Esophagus squamous epithelium (tissue), 4 donors: ENCODE results near the gene RELL1.

Source experiments
- POLR2A ChIP-seq, 4 donors: fragments of 450-650 bp; IDR thresholded peaks; one replicate each; pipeline ENCODE4 v1.6.1; 2017; ENCODE audit warnings: antibody characterized with exemption in 4 of 4, mild to moderate bottlenecking in 4 of 4, moderate library complexity in 3 of 4
- TF ChIP-seq, protein P1 (sequence below), 6 experiments: fragments of 450-650 bp in 4 of 6; fragments of 200-600 bp in 2 of 6; sonication (generic) in 2 of 6; IDR thresholded peaks; one replicate each; pipeline ENCODE4 v1.5.1; 2016 to 2019; ENCODE audit warnings: antibody characterized with exemption in 6 of 6, mild to moderate bottlenecking in 4 of 6, moderate library complexity in 4 of 6

DNA sequence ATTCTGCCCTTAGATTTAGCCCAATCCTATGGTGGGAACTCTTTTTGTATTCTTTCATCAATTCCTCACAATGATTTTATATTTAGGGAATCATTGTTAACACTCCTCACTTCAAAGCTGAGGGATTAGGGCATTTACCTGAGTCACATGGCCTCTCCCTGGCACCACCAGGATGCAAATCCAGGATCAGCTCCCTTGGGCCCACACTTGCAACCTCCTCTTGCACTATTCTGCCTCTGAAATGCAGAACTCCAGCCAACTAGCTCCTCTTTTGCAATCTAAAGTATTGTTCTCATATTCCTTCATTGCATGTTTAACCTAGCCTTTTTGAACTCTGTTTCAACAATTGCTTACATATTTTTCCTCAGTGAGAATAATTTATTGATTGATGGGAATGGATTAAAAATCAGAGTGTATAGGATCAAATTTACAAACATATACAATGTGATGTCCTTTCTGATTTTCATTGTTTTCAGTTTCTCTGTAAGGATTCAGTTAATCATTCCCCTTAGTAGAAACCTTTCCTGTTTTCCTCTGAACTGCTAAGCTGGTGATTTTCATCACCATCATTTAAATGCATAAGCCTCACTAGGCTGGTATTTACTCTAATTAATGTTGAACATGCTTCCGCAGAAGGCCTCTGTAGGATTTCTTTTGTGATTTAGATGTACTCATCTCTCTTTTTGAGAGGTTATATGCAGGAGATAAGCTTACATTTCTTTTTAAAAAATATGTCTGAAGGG lies 3.3 kb upstream of the RELL1 start:
- TF ChIP-seq, protein P1, sequence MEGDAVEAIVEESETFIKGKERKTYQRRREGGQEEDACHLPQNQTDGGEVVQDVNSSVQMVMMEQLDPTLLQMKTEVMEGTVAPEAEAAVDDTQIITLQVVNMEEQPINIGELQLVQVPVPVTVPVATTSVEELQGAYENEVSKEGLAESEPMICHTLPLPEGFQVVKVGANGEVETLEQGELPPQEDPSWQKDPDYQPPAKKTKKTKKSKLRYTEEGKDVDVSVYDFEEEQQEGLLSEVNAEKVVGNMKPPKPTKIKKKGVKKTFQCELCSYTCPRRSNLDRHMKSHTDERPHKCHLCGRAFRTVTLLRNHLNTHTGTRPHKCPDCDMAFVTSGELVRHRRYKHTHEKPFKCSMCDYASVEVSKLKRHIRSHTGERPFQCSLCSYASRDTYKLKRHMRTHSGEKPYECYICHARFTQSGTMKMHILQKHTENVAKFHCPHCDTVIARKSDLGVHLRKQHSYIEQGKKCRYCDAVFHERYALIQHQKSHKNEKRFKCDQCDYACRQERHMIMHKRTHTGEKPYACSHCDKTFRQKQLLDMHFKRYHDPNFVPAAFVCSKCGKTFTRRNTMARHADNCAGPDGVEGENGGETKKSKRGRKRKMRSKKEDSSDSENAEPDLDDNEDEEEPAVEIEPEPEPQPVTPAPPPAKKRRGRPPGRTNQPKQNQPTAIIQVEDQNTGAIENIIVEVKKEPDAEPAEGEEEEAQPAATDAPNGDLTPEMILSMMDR (IDR thresholded peaks at IDR 0.05) = no peak
- TF ChIP-seq POLR2A (IDR thresholded peaks at IDR 0.05) = no peak
